ENCODE data around the gene PIM2. TPM values are rescaled to one million over a fixed set of nuclear protein-coding genes. Genes with fewer than 3 reads are reported as not detected.

The PIM2 gene
- total and polyA plus RNA-seq, 9 of the 15 experiments (the other 6 are each of a cell fraction or from before 2014, with no cell fraction given) = 67.6 to 191 (median 108) TPM

- TF ChIP-seq ZNF277 (CRISPR knock-in tag; IDR thresholded peaks at IDR 0.05; ENCODE audit: borderline replicate concordance) (no peak), SRSF7 (optimal IDR thresholded peaks at IDR 0.05; ENCODE audit: low read depth, low read length) (no peak), POLR2B (IDR thresholded peaks at IDR 0.05; ENCODE audit: low read depth, partially characterized antibody) (peak; percentile 82), CHD1 (IDR thresholded peaks at IDR 0.05; ENCODE audit: low read length) (no peak), HEY1 (CRISPR knock-in tag; IDR thresholded peaks at IDR 0.05; ENCODE audit: borderline replicate concordance) (no peak; the same call in 1 of the 2 replicates), GTF2E2 (tag; IDR thresholded peaks at IDR 0.05) (no peak; the same call in 1 of the 2 replicates), EP300 (IDR thresholded peaks at IDR 0.05; ENCODE audit: low read length) (0 out of 2 replicates have a peak, but pooled peaks have one; percentile 0), TCFL5 (CRISPR knock-in tag; conservative IDR thresholded peaks at IDR 0.05) (no peak), CBX2 (IDR thresholded peaks at IDR 0.05; ENCODE audit: insufficient read depth, low read length, poor library complexity, severe bottlenecking) (no peak), MYNN (IDR thresholded peaks at IDR 0.05) (no peak; the same call in 1 of the 2 replicates), MYNN (CRISPR knock-in tag; IDR thresholded peaks at IDR 0.05) (no peak), MLX (CRISPR knock-in tag; conservative IDR thresholded peaks at IDR 0.05) (0 out of 4 replicates have a peak, but pooled peaks of 1 of the 2 experiments have one; percentile 78), ZNF780A (CRISPR knock-in tag; IDR thresholded peaks at IDR 0.05) (peak; percentile 79), KDM2B (CRISPR knock-in tag; IDR thresholded peaks at IDR 0.05) (no peak), TAF1 (IDR thresholded peaks at IDR 0.05; ENCODE audit: control insufficient read depth, extremely low read depth, insufficient read depth, low read length, severe bottlenecking) (peak; percentile 42), SREBF1 (IDR thresholded peaks at IDR 0.05; ENCODE audit: borderline replicate concordance, low read depth, low read length) (no peak), CHD2 (IDR thresholded peaks at IDR 0.05; ENCODE audit: low read depth, low read length) (no peak; the same call in 1 of the 2 replicates), ATF3 (IDR thresholded peaks at IDR 0.05) (no peak), ATF3 (CRISPR knock-in tag; conservative IDR thresholded peaks at IDR 0.05) (no peak), CSDE1 (IDR thresholded peaks at IDR 0.05) (no peak), SMAD3 (CRISPR knock-in tag; conservative IDR thresholded peaks at IDR 0.05) (no peak), ZNF75A (CRISPR knock-in tag; IDR thresholded peaks at IDR 0.05) (no peak; the same call in 1 of the 2 replicates), STAG1 (CRISPR knock-in tag; IDR thresholded peaks at IDR 0.05; ENCODE audit: borderline replicate concordance) (no peak), THRAP3 (IDR thresholded peaks at IDR 0.05; ENCODE audit: borderline replicate concordance) (no peak; the same call in 1 of the 2 replicates), HDAC8 (tag; IDR thresholded peaks at IDR 0.05) (no peak), JUND (IDR thresholded peaks at IDR 0.05; ENCODE audit: borderline replicate concordance, low read depth, low read length) (no peak), JUND (tag; IDR thresholded peaks at IDR 0.05; ENCODE audit: borderline replicate concordance, low read depth, low read length) (no peak), ZBED1 (IDR thresholded peaks at IDR 0.05) (peak; percentile 74; the same call in 1 of the 2 replicates)
These were observed 7.2 kb downstream of the PIM2 start, which contains the start of gene SLC35A2 (continued) for GRCh38 chrX:48911412-48912182.

Data from K562 (cell line).